ENCODE results near the gene FTH1. TPM values are rescaled to one million over a fixed set of nuclear protein-coding genes. Genes with fewer than 3 reads are reported as not detected.

FTH1 gene
- total and polyA plus RNA-seq, 8 donors, result 1,788 to 5,494 (median 2,077) TPM

DNA sequence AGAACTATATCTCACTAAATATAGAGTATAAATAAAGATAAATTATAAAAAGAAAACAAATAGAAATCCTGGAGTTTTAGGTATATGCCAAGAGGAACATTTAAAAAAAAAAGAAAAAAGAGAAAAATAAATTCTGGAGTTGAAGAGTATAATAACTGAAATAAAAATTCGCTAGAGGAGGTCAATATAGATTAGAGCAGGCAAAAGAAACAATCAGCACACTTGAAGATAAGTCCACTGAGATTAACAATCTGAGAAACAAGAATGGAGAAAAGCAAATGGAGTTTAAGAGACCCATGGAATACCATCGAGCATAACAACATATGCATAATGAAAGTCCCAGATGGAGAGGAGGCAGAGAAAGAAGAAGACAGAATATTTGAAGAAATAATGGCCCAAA is 31.6 kb downstream of the FTH1 start:
- DNase-seq, result no peak
- intact Hi-C loops (cut with DNase I), result no loop called here
- no peaks in the 10 kb centered on the region for H3K27me3 ChIP-seq
- H3K4me3 ChIP-seq, result no peak overlapping the region
- H3K36me3 ChIP-seq, result no peaks in the 10 kb centered on the region
- ATAC-seq, result no peak
- no peaks in the 10 kb centered on the region for H3K4me1 ChIP-seq
- no peak overlapping the region for H3K27ac ChIP-seq
- peaks cover 0 to 13% of the 10 kb centered on the region in 2 donors for H3K9me3 ChIP-seq
- TF ChIP-seq, protein P1, sequence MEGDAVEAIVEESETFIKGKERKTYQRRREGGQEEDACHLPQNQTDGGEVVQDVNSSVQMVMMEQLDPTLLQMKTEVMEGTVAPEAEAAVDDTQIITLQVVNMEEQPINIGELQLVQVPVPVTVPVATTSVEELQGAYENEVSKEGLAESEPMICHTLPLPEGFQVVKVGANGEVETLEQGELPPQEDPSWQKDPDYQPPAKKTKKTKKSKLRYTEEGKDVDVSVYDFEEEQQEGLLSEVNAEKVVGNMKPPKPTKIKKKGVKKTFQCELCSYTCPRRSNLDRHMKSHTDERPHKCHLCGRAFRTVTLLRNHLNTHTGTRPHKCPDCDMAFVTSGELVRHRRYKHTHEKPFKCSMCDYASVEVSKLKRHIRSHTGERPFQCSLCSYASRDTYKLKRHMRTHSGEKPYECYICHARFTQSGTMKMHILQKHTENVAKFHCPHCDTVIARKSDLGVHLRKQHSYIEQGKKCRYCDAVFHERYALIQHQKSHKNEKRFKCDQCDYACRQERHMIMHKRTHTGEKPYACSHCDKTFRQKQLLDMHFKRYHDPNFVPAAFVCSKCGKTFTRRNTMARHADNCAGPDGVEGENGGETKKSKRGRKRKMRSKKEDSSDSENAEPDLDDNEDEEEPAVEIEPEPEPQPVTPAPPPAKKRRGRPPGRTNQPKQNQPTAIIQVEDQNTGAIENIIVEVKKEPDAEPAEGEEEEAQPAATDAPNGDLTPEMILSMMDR (IDR thresholded peaks at IDR 0.05), result no peak

DNA sequence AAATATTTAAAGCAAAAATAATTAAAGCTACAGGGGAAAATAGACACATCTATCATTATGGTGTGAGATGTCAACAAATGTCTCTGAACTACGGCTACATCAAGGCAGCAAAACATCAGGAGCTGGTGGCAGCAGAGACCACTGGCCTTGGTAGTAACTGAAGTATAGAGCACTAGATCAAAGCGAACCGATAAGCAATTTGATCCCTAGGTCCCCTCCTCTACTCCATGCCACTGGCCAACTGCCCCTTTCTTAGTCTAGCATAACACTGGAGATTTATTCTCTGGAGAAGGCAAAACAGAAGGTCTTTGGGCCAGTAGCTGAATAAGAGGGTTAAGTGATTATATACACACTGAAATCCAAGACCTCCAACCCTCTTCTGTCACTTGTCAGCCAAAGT is 36.5 kb downstream of the FTH1 start:
- TF ChIP-seq, protein P1 (IDR thresholded peaks at IDR 0.05), result no peak
- no peak for DNase-seq
- Histone ChIP-seq H3K4me1 (no peaks in the 10 kb centered on the region), H3K9me3 (peaks cover 0 to under 1% of the 10 kb centered on the region in 2 donors), H3K4me3 (no peak overlapping the region), H3K27me3 (no peaks in the 10 kb centered on the region), H3K36me3 (no peaks in the 10 kb centered on the region), H3K27ac (no peak overlapping the region)
- ATAC-seq, result no peak
- intact Hi-C loops (cut with DNase I), result no loop called here

DNA sequence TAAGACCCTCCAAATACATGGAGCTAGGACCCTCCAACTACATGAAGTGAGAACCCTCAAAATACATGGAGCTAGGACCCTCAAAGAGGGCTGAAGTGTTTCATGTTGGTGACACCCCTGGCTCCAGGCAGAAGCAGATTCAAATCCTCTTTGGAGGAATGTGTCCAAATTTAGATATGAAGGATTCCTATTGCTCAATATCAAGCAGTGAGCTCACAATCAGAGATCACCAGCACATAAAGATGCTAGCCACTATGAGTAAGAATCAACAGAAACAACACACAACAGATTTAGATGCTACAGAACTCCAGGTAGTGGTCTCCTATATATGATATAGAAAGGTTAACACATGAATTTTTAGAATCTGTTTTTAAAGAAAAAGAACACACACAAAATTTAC is 38.8 kb downstream of the FTH1 start:
- ATAC-seq (no peak), DNase-seq (no peak)
- H3K4me3 ChIP-seq, result no peak overlapping the region
- TF ChIP-seq, protein P1 (IDR thresholded peaks at IDR 0.05), result no peak
- intact Hi-C loops (cut with DNase I), result no loop called here
- H3K36me3 ChIP-seq, result no peaks in the 10 kb centered on the region
- H3K27ac ChIP-seq, result no peak overlapping the region
- H3K4me1 ChIP-seq, result no peaks in the 10 kb centered on the region
- no peaks in the 10 kb centered on the region for H3K27me3 ChIP-seq
- H3K9me3 ChIP-seq, result no peaks in the 10 kb centered on the region

DNA sequence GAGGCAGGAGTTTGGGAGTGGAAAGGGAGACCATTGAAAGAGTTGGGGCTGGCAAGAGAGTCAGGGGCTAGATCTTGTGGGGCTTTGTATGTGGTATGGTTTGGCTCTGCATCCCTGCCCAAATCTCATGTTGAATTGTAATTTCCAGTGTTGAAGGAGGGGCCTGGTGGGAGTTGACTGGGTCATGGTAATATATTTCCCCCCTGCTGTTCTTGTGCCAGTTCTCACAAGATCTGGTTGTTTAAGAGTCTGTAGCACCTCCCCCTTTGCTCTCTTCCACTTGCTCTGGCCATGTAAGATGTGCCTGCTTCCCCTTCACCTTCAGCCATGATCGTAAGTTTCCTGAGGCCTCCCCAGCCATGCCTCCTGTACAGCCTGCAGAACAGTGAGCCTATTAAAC is 39.9 kb downstream of the FTH1 start:
- ATAC-seq, result no peak
- Histone ChIP-seq H3K4me3 (no peak overlapping the region), H3K9me3 (no peaks in the 10 kb centered on the region), H3K36me3 (no peaks in the 10 kb centered on the region), H3K4me1 (peaks cover 7 to 11% of the 10 kb centered on the region in 2 donors), H3K27me3 (no peaks in the 10 kb centered on the region), H3K27ac (no peak overlapping the region)
- intact Hi-C loops (cut with DNase I), result no loop called here
- TF ChIP-seq, protein P1 (IDR thresholded peaks at IDR 0.05), result no peak
- DNase-seq, result no peak

DNA sequence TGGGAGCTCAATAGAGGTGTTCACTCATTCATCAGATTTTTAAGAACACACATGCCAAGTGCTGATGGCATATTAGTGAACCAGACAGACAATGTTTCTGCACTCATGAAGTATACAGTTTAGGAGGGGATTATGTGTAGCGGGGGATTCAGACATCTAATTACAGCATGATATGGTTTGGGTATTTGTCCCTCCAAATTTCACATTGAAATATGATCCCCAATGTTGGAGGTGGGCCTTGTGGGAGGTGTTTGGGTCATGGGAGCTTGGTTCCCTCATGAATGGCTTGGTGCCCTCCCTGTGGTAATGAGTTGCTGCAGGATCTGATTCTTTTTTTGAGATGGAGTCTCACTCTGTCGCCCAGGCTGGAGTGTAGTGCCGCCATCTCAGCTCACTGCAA is 41.2 kb downstream of the FTH1 start:
- Histone ChIP-seq H3K9me3 (no peaks in the 10 kb centered on the region), H3K27me3 (no peaks in the 10 kb centered on the region), H3K36me3 (no peaks in the 10 kb centered on the region), H3K4me3 (no peak overlapping the region), H3K27ac (no peak overlapping the region), H3K4me1 (peaks cover 12 to 16% of the 10 kb centered on the region in 2 donors)
- TF ChIP-seq, protein P1 (IDR thresholded peaks at IDR 0.05), result no peak
- DNase-seq (no peak), ATAC-seq (no peak)
- intact Hi-C loops (cut with DNase I), result no loop called here

Data from left lung (tissue), 10 donors.